Measurements from ENCODE around the gene KLK3.

The KLK3 gene

DNA sequence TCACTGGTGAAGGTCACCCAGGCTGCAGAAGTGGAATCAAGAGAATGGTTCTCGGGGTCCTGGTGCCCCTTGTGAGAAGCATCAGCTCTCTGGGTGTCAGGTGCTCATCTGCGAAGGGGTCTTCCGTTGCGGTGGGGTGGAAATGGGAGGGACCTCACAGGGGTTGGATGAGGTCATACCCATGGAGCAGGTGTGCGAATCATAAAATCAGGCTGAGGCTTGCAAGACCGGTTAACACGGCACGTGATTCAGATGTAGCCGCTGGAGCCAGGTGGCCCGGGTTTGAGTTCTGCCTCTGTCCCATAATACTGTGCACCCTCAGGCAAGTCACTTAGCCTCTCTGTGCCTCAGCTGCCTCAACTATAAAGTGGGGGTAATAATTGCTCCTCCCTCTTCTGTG lies 17.4 kb upstream of the KLK3 start:
- TF ChIP-seq, protein P1, sequence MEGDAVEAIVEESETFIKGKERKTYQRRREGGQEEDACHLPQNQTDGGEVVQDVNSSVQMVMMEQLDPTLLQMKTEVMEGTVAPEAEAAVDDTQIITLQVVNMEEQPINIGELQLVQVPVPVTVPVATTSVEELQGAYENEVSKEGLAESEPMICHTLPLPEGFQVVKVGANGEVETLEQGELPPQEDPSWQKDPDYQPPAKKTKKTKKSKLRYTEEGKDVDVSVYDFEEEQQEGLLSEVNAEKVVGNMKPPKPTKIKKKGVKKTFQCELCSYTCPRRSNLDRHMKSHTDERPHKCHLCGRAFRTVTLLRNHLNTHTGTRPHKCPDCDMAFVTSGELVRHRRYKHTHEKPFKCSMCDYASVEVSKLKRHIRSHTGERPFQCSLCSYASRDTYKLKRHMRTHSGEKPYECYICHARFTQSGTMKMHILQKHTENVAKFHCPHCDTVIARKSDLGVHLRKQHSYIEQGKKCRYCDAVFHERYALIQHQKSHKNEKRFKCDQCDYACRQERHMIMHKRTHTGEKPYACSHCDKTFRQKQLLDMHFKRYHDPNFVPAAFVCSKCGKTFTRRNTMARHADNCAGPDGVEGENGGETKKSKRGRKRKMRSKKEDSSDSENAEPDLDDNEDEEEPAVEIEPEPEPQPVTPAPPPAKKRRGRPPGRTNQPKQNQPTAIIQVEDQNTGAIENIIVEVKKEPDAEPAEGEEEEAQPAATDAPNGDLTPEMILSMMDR (IDR thresholded peaks at IDR 0.05; ENCODE audit: low read depth, low read length), result no peak
- no peak for DNase-seq (ENCODE audit: extremely low read depth, low read depth)

DNA sequence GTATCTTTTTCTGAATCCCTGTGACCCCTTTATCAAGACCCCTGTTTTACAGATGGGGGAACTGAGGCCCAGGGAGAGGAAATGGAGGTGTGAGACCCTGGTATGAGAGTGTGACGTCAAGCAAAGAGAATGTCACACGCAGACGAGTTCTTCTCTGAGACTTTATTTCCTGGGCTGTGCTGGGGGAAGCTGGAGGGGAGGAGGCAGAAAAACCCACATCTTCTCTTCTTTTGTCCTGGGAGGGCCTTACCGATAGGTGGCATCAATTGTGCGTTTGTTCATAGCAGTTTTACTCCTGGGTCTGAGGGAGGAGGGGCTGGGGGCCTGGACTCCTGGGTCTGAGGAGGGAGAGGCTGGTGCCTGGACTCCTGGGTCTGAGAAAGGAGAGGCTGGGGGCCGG lies 16.5 kb upstream of the KLK3 start:
- DNase-seq (ENCODE audit: extremely low read depth, low read depth), result no peak
- TF ChIP-seq, protein P1 (IDR thresholded peaks at IDR 0.05; ENCODE audit: low read depth, low read length), result no peak

DNA sequence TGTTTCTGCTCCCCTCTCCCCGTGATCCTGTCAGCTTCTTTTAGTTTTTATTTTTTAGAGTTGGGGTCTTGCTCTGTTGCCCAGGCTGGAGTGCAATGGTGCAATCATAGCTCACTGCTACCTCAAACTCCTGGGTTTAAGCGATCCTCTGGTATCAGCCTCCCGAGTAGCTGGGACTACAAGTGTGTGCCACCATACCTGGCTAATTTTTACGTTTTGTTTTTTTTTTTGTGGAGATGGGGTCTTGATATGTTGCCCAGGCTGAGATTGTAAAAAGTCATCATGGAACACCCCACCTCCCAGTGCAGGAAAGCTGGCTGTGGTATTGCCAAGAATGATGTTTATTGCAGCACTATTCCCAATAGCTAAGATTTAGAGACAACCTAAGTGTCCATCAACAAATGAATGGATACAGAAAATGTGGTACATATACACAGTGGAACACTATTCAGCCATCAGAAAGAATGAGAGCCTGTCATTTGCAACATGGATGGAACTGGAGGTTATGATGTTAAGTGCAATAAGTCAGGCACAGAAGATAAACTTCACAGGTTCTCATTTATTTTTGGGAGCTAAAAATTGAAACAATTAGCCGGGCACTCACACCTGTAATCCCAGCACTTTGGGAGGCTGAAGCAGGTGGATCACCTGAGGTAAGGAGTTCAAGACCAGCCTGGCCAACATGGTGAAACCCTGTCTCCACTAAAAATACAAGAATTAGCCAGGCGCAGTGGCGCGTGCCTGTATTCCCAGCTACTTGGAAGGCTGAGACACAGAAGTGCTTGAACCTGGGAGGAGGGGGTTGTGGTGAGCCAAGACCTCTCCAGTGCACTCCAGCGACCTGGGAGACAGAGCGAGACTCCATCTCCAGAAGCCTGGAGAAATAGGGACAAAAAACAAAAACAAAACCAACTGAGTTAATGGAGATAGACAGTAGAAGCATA lies 14.7 kb upstream of the KLK3 start:
- TF ChIP-seq, protein P1 (IDR thresholded peaks at IDR 0.05; ENCODE audit: low read depth, low read length), result no peak
- no peak for DNase-seq (ENCODE audit: extremely low read depth, low read depth)

DNA sequence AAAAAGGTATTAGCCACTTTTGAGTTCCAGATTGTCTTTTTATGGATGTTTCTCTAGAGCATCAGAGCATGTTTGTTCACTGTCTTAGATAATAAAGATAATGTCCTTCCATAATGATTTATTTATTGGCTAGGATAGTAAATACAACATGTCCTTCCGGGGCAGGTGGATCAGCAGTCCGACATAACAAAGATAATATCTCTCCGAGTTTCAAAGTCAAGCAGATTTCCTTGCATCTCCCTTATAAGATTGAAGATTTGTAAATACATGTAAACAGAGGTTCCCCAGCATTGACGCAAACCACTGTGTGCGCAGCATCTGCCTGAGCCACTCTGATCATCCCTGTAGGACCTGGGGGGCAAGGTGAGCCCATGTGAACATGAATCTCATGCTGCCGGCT lies 12.6 kb upstream of the KLK3 start:
- TF ChIP-seq, protein P1 (IDR thresholded peaks at IDR 0.05; ENCODE audit: low read depth, low read length), result no peak
- DNase-seq (ENCODE audit: extremely low read depth, low read depth), result no peak

DNA sequence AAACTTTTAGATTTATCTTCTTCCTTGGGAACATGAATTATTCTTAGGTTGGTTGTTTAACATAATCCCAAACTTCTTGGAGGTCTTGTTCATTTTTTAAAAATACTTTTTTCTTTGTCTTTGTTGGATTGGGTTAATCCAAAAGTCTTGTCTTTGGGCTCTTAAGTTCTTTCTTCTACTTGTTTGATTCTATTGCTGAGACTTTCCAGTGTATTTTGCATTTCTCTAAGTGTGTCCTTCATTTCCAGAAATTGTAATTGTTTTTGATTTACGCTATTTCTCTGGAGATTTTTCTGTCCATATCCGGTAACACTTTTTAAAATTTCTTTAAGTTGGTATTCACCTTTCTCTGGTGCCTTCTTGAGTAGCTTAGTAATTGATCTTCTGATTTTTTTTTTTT lies 11.5 kb upstream of the KLK3 start:
- TF ChIP-seq, protein P1 (IDR thresholded peaks at IDR 0.05; ENCODE audit: low read depth, low read length), result no peak
- DNase-seq (ENCODE audit: extremely low read depth, low read depth), result no peak

DNA sequence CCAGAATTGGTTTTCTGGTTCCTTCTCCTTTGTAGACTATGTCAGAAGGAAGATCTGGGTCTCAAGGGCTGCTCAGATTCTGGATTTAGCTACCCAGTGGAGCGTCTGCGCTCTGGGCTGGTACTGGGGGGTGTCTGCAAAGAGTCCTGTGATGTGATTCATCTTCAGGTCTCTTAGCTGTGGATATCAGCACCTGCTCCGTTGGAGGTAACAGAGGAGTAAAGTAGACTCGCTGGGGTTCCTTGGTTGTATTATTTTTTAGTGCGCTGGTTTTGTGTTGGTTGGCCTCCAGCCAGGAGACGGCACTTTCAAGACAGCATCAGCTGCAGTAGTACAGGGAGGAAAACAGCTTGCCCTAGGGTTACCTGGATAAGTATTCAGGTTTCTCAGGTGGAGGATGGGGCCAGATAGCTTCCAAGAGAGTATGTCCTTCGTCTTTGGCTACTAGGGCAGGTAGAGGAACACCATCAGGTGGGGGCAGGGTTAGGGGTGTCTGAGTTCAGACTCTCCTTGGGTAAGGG lies 11.0 kb upstream of the KLK3 start:
- TF ChIP-seq, protein P1 (IDR thresholded peaks at IDR 0.05; ENCODE audit: low read depth, low read length), result no peak
- DNase-seq (ENCODE audit: extremely low read depth, low read depth), result no peak

DNA sequence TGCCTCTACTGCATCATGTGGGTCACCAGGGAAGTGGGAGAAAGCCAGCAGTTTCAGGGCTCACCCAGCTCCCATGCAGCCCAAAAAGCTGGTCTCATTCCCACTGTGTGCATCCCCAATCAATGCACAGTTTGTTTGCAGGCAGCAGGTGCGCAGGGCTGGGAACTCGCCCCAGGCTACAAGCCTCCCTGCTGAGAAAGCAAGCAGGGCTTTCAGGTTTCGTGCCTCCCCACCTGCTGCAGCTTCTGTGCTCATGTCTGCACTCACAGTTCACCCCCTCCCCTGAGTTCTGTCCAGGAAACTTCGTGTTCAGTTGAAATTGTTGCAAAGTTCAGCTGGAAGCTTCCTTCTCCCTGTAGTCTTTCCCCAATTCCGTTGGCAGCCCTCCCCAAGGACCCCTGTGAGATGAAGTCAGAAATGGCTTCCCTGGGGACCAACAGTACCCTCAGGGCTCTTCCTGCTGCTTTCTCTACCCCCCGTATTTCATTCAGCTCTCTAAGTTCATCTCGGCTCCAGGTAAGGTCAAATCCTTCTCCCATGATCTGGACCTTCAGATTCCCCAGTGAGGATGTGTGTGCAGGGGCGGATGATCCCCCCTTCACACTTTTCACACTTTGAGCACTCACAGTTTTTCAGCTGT lies 10.3 kb upstream of the KLK3 start:
- TF ChIP-seq, protein P1 (IDR thresholded peaks at IDR 0.05; ENCODE audit: low read depth, low read length), result no peak
- DNase-seq (ENCODE audit: extremely low read depth, low read depth), result no peak

Data from AG09319 (cell line).